NCI-H446 (cell line): ENCODE data around the gene ALDH3B2.
A peak's percentile ranks its signal among the peaks of the same experiment; 100 is the strongest.

Experiments
- DNase-seq, 2 experiments: peaks; one replicate each; lab custom pipeline; 2025; lab: John Stamatoyannopoulos, UW

The ALDH3B2 gene

GRCh38 chr11:67613960-67614715 lies 60.3 kb downstream of the ALDH3B2 start:
- peak in 1 of 2 experiments; percentile 25 for DNase-seq

GRCh38 chr11:67613313-67613959 lies 61.0 kb downstream of the ALDH3B2 start:
- no peak for DNase-seq

GRCh38 chr11:67612751-67613150 lies 61.7 kb downstream of the ALDH3B2 start:
- DNase-seq = no peak
